PC-9 (cell line): ENCODE measurements around the gene DBX1.

Experiments used
- CTCF ChIP-seq: fragments of 200-600 bp; sonication (generic); conservative IDR thresholded peaks from 2 replicates; pipeline ENCODE4 v1.6.1; 2017; ENCODE audit warnings: mixed run types, antibody characterized with exemption, mild to moderate bottlenecking, moderate library complexity
- EZH2 ChIP-seq: fragments of 200-600 bp; sonication (generic); IDR thresholded peaks from 2 replicates; pipeline ENCODE4 v1.8.0; 2017; ENCODE audit warnings: antibody characterized with exemption, low read depth

DNA sequence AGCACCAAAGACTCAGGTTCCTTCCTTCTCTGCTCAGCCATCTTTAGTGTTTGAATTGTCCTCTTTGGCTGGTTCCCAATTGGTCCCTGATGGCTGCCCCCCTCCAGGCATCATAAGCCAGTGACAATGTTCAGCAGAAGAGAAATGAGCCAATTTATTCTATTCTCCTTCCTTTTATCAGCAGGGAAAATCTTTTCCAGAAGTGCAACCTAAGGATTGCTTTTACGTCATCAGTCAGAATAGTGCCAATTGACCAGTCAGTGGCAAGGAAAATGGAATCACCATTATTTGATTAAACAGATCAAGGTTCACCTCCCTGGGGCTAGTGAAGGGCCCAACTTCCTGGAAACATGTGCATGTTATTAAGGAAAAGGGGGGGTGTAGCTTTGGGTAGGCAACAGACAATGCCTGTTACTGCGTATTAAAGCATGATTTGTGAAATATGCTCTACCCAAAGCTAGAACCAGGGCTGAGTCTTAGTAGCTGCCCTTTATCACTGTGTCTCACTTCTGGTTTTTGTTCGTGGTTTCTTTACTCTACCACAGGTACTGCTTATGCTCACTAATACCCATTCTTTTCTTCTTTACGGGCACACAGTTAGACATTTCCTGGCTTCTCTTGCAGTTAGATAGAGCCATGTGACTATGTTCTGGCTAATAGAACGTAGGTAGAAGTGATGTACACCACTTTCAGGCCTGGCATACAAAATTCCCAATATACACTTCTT is 12.6 kb upstream of the DBX1 start:
- TF ChIP-seq CTCF (no peak), EZH2 (no peak)
